ENCODE results near the gene PDIK1L.
"Not testable (repeated sequence)": the region's sequence is repeated elsewhere in the genome, so short reads cannot be mapped to it uniquely, and the experiment has no call there.

PDIK1L gene

DNA sequence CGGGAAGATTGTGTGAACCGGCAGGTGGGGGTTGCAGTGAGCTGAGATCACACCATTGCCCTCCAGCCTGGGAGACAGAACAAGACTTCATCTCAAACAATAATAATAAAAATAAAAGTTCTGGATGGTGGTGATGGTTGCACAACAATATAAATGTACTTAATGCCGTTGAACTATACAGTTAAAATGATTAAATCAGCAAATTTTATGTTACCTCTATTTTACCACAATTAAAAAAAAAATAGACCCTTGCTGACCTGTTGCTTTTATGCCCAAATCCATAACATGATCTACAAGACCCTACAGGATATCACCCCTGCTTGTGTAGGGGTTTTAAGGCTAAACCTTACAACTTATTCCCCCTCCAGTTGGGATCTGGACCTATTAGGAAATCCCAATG is 11.8 kb upstream of the PDIK1L start:
- Mint-ChIP-seq H3K4me1 (ENCODE audit: low read depth) (no peaks in the 10 kb centered on the region), H3K27me3 (no peaks in the 10 kb centered on the region), H3K4me3 (no peak overlapping the region), H3K36me3 (no peaks in the 10 kb centered on the region), H3K27ac (no peak overlapping the region), H3K9me3 (ENCODE audit: low read depth) (no peaks in the 10 kb centered on the region)

DNA sequence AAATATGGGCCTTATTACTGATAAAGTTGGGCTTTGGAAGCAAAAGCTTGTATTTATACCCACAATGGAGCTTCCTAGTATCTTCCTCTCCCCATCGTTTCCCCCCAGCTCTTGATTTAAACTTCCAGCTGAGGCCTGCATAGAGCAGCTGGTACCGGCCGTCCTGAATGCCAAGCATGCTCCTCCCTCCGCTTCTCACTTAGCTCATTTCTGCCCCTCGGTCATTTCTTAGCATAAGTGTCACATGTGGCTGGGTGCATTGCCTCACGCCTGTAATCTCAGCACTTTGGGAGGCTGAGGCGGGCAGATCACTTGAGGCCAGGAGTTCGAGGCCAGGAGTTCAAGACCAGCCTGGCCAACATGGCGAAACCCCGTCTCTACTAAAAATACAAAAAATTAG is 11.4 kb upstream of the PDIK1L start:
- not testable (repeated sequence) for H3K36me3 Mint-ChIP-seq; H3K27ac Mint-ChIP-seq; H3K4me1 Mint-ChIP-seq (ENCODE audit: low read depth); H3K9me3 Mint-ChIP-seq (ENCODE audit: low read depth); H3K27me3 Mint-ChIP-seq; H3K4me3 Mint-ChIP-seq

GRCh38 chr1:26102119-26102518 is 9.5 kb upstream of the PDIK1L start:
- Mint-ChIP-seq H3K4me1 (ENCODE audit: low read depth) (peaks cover 4% of the 10 kb centered on the region), H3K27ac (no peak overlapping the region), H3K4me3 (no peak overlapping the region), H3K36me3 (no peaks in the 10 kb centered on the region), H3K27me3 (no peaks in the 10 kb centered on the region), H3K9me3 (ENCODE audit: low read depth) (no peaks in the 10 kb centered on the region)

DNA sequence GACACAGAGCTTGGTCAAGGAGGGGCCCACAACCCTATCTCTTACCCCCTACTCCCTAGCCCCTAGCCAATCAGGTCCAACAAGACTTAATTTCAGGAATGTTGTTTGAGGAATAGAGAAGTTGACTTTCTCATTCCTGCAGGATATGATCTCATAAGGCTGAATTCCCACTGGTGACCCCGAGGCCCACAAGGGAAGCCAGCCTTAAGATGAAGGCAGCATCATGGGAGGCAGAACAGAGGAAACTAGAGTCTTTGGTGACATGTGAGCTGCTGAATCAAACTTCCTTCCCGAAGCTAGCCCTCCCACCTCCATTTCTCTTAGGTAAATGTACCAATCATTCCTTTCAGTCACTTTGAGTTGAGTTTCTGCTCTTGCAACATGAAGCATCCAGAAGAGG is 9.1 kb upstream of the PDIK1L start:
- no peaks in the 10 kb centered on the region for H3K27me3 Mint-ChIP-seq
- H3K4me1 Mint-ChIP-seq (ENCODE audit: low read depth), result peaks cover 4% of the 10 kb centered on the region
- no peaks in the 10 kb centered on the region for H3K9me3 Mint-ChIP-seq (ENCODE audit: low read depth)
- no peaks in the 10 kb centered on the region for H3K36me3 Mint-ChIP-seq
- H3K27ac Mint-ChIP-seq, result no peak overlapping the region
- H3K4me3 Mint-ChIP-seq, result no peak overlapping the region

DNA sequence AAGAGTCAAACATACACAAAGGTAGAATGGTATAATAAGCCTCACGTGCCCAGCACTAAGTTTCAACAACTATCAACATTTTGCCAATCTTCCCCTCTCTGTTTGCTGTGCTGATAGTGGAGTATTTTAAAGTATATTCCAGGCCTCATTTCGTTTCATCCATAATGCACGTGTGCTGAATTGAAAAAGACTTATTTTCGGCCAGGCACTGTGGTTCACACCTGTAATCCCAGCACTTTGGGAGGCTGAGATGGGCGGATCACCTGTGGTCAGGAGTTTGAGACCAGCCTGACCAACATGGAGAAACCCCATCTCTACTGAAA is 6.4 kb upstream of the PDIK1L start:
- H3K9me3 Mint-ChIP-seq (ENCODE audit: low read depth); H3K4me1 Mint-ChIP-seq (ENCODE audit: low read depth); H3K27ac Mint-ChIP-seq; H3K4me3 Mint-ChIP-seq; H3K36me3 Mint-ChIP-seq; H3K27me3 Mint-ChIP-seq: not testable (repeated sequence)

GRCh38 chr1:26109229-26110164 is 2.1 kb upstream of the PDIK1L start:
- Mint-ChIP-seq H3K4me3 (peak overlapping the region; percentile 90), H3K27ac (no peak overlapping the region), H3K4me1 (ENCODE audit: low read depth) (peaks cover 28% of the 10 kb centered on the region), H3K27me3 (no peaks in the 10 kb centered on the region), H3K9me3 (ENCODE audit: low read depth) (no peaks in the 10 kb centered on the region), H3K36me3 (no peaks in the 10 kb centered on the region)

DNA sequence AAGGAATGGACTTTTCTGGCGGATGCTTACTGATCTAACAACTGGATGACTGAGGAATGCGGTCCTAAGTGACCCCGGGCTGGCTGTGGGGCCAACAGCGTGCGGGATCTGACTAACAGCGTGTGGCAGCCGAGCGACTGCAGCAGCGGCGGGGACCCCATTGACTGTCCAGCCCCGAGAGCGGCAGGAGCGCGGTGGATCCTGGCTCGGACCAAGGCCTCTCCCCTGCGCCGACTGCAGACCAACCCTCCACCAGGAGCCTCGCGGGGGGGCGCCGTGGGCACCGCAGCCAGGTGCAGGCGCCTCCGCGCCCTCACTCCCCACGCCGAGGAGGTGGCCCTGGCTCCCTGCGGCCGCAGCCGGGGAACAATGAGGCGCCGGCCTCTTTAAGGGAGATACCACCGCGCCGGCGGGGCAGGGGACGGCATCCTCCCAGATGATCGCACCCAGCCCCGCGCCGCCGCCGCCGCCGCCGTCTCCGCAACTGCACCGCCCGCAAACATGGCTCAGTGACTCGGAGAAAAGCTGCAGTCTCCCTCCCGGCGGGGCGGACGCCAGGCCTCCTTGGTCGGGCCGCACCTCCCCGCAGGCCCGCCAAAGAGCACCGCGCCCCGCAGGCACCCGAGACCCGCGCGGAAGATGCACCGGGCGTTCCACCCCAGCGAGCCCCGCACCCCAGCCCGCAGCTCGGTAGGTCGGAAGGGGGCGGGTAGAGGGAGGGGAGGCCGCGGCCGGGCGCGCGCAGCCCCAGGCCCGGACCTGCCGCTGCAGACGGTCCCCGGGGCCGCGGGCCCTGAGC is 694 bp upstream of the PDIK1L start:
- Mint-ChIP-seq H3K4me3 (peak overlapping the region; percentile 90), H3K36me3 (no peaks in the 10 kb centered on the region), H3K9me3 (ENCODE audit: low read depth) (no peaks in the 10 kb centered on the region), H3K27me3 (no peaks in the 10 kb centered on the region), H3K4me1 (ENCODE audit: low read depth) (peaks cover 28% of the 10 kb centered on the region), H3K27ac (peak overlapping the region; percentile 74)

GRCh38 chr1:26112407-26112775 is 767 bp downstream of the PDIK1L start:
- Mint-ChIP-seq H3K4me3 (peak overlapping the region; percentile 94), H3K27me3 (no peaks in the 10 kb centered on the region), H3K9me3 (ENCODE audit: low read depth) (no peaks in the 10 kb centered on the region), H3K27ac (peak overlapping the region; percentile 85), H3K4me1 (ENCODE audit: low read depth) (peaks cover 30% of the 10 kb centered on the region), H3K36me3 (no peaks in the 10 kb centered on the region)

- Mint-ChIP-seq H3K4me3 (peak overlapping the region; percentile 4), H3K27ac (no peak overlapping the region), H3K9me3 (ENCODE audit: low read depth) (no peaks in the 10 kb centered on the region), H3K27me3 (no peaks in the 10 kb centered on the region), H3K36me3 (no peaks in the 10 kb centered on the region), H3K4me1 (ENCODE audit: low read depth) (peaks cover 41% of the 10 kb centered on the region)
Measured at GRCh38 chr1:26114165-26114927, 2.7 kb downstream of the PDIK1L start.

DNA sequence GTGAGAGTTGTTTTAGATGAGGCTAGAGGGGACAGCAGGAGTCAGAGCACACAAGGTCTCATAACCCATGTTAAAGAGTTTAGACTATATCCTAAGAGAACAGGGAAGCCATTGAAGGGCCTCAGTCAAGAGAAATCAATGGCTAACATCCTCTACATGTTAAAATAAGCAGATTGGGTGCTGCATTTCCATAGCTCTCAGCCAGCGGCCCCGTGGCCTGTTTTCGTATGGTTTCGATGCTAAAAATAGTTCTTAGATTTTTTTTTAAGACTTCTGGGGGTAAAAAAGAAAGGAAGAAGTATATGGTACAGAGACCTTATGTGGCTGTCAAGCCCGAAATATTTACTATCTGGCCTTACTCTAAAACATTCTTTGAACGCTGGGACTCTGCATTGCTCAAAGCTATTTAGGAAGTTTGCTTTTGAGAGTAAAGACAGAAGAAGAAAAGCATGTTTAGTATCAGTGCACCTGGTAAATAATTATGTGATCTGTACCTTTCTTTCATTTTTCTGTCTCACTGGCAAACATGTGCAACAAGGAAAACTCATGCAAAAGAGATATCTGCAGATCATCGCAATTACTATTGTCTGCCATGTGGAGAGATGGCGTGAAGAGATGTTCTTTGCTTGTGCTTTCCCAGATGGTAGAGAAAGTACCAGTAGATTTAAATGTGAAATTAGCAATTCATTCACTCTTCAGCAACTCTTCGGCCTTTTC is 8.4 kb downstream of the PDIK1L start:
- H3K4me3 Mint-ChIP-seq, result peak overlapping the region; percentile 17
- H3K9me3 Mint-ChIP-seq (ENCODE audit: low read depth), result no peaks in the 10 kb centered on the region
- no peaks in the 10 kb centered on the region for H3K36me3 Mint-ChIP-seq
- H3K27ac Mint-ChIP-seq, result peak overlapping the region; percentile 87
- peaks cover 46% of the 10 kb centered on the region for H3K4me1 Mint-ChIP-seq (ENCODE audit: low read depth)
- no peaks in the 10 kb centered on the region for H3K27me3 Mint-ChIP-seq

GRCh38 chr1:26121854-26122773 is 10.5 kb downstream of the PDIK1L start:
- Mint-ChIP-seq H3K4me3 (no peak overlapping the region), H3K27me3 (no peaks in the 10 kb centered on the region), H3K9me3 (ENCODE audit: low read depth) (no peaks in the 10 kb centered on the region), H3K36me3 (no peaks in the 10 kb centered on the region), H3K4me1 (ENCODE audit: low read depth) (peaks cover 64% of the 10 kb centered on the region), H3K27ac (peak overlapping the region; percentile 70)

- Mint-ChIP-seq H3K27me3 (no peaks in the 10 kb centered on the region), H3K36me3 (no peaks in the 10 kb centered on the region), H3K4me1 (ENCODE audit: low read depth) (peaks cover 70% of the 10 kb centered on the region), H3K27ac (peak overlapping the region; percentile 48), H3K4me3 (no peak overlapping the region), H3K9me3 (ENCODE audit: low read depth) (no peaks in the 10 kb centered on the region)
Measured at GRCh38 chr1:26122988-26123973, 11.7 kb downstream of the PDIK1L start.

Measured in activated naive CD8-positive, alpha-beta T cell (primary cell).